Nephron (organoid): ENCODE data around the gene ATXN3.
A peak's percentile ranks its signal among the peaks of the same experiment; 100 is the strongest.

ENCODE experiments used
- H3K27ac Mint-ChIP-seq, 3 experiments: 2 replicates each; pipeline ENCODE4 v1.8.0; 2020; ENCODE audit warnings: mixed read lengths in 3 of 3, mild to moderate bottlenecking in 2 of 3, moderate library complexity in 1 of 3
- H3K27me3 Mint-ChIP-seq: 2 replicates; pipeline ENCODE4 v1.8.0; 2021; ENCODE audit warnings: low read depth, mild to moderate bottlenecking, moderate library complexity, mixed read lengths
- H3K36me3 Mint-ChIP-seq: 2 replicates; pipeline ENCODE4 v1.8.0; 2020; ENCODE audit warnings: low read depth, mixed read lengths
- H3K4me1 Mint-ChIP-seq: 2 replicates; pipeline ENCODE4 v1.8.0; 2020; ENCODE audit warnings: mixed read lengths
- H3K4me3 Mint-ChIP-seq, 3 experiments: 2 replicates each; pipeline ENCODE4 v1.8.0; 2020; ENCODE audit warnings: mild to moderate bottlenecking in 3 of 3, mixed read lengths in 3 of 3, moderate library complexity in 2 of 3
- H3K9me3 Mint-ChIP-seq: 2 replicates; pipeline ENCODE4 v1.8.0; 2020; ENCODE audit warnings: mixed read lengths
- TF ChIP-seq, protein P1 (sequence below), 3 experiments: fragments of 200-600 bp; sonication (generic); IDR thresholded peaks; one replicate each; pipeline ENCODE4 v1.5.0; 2021; ENCODE audit warnings: antibody characterized with exemption in 3 of 3; ENCODE audit not compliant: unreplicated experiment in 3 of 3

The ATXN3 gene

DNA sequence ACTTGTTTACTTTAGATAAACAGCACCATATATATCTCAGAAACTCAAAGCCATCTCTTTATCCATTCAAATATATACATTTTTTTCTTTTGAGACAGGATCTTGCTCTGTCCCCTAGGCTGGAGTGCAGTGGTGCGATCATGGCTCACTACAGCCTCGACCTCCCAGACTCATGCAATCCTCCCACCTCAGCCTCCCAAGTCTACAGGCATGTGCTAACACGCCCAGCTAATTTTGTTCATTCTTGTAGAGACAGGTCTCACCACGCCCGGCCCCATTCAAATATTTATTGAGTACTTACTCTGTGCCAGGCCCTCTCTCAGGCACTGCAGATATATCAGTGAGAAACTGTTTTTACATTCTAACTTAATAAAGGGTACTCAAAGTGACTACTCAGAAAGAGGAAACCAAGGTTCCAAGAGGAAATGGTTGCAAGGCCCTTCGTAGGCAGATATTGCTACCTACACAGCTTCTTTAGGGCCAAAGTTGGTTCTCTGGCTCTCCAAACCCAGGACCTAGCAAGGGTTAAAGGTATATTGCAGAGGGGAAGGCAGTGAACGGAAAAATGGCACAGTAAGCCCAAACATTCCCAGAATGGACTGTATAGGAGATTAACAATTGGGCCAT, 2.9 kb downstream of the ATXN3 start:
- Mint-ChIP-seq H3K4me3 (peak overlapping the region; percentile 29 to 59 (median 46)), H3K27ac (no peak overlapping the region), H3K36me3 (peaks cover 4% of the 10 kb centered on the region), H3K4me1 (peaks cover 29% of the 10 kb centered on the region), H3K9me3 (no peaks in the 10 kb centered on the region), H3K27me3 (no peaks in the 10 kb centered on the region)
- TF ChIP-seq, protein P1, sequence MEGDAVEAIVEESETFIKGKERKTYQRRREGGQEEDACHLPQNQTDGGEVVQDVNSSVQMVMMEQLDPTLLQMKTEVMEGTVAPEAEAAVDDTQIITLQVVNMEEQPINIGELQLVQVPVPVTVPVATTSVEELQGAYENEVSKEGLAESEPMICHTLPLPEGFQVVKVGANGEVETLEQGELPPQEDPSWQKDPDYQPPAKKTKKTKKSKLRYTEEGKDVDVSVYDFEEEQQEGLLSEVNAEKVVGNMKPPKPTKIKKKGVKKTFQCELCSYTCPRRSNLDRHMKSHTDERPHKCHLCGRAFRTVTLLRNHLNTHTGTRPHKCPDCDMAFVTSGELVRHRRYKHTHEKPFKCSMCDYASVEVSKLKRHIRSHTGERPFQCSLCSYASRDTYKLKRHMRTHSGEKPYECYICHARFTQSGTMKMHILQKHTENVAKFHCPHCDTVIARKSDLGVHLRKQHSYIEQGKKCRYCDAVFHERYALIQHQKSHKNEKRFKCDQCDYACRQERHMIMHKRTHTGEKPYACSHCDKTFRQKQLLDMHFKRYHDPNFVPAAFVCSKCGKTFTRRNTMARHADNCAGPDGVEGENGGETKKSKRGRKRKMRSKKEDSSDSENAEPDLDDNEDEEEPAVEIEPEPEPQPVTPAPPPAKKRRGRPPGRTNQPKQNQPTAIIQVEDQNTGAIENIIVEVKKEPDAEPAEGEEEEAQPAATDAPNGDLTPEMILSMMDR (IDR thresholded peaks at IDR 0.05; ENCODE audit: unreplicated experiment in 3 of 3): no peak

- Mint-ChIP-seq H3K9me3 (no peaks in the 10 kb centered on the region), H3K4me3 (no peak overlapping the region), H3K36me3 (peaks cover 14% of the 10 kb centered on the region), H3K27ac (no peak overlapping the region), H3K27me3 (no peaks in the 10 kb centered on the region), H3K4me1 (peaks cover 15% of the 10 kb centered on the region)
- TF ChIP-seq, protein P1 (IDR thresholded peaks at IDR 0.05; ENCODE audit: unreplicated experiment in 3 of 3): no peak
Observed at GRCh38 chr14:92099802-92100201, 6.6 kb downstream of the ATXN3 start.

DNA sequence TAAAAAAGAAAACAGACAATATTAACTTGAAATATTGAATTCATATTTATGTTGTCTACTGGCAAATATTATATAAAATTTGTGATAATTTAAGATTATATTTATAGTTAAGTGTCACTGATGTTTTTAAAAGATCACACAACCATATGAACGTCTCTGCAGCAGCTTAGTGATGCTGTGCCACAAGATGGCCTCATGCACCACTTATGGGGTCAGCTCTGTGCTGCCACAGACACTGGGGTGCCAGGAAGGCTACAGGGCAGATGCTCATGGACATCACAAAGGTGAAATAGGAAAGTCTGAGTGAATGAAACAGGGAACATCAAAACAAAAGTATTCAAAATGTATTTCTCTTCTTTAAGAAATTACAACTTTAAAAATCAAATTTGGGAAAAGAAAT, 13.1 kb downstream of the ATXN3 start:
- TF ChIP-seq, protein P1 (IDR thresholded peaks at IDR 0.05; ENCODE audit: unreplicated experiment in 3 of 3): peak in 2 of 3 experiments; percentile 12 to 17
- peaks cover 35% of the 10 kb centered on the region for H3K36me3 Mint-ChIP-seq
- no peaks in the 10 kb centered on the region for H3K4me1 Mint-ChIP-seq
- no peak overlapping the region for H3K4me3 Mint-ChIP-seq
- no peak overlapping the region for H3K27ac Mint-ChIP-seq
- H3K27me3 Mint-ChIP-seq: no peaks in the 10 kb centered on the region
- H3K9me3 Mint-ChIP-seq: no peaks in the 10 kb centered on the region

GRCh38 chr14:92088494-92088893, 17.9 kb downstream of the ATXN3 start:
- H3K4me3 Mint-ChIP-seq: no peak overlapping the region
- H3K27me3 Mint-ChIP-seq: no peaks in the 10 kb centered on the region
- H3K36me3 Mint-ChIP-seq: peaks cover 53% of the 10 kb centered on the region
- no peak overlapping the region for H3K27ac Mint-ChIP-seq
- H3K4me1 Mint-ChIP-seq: no peaks in the 10 kb centered on the region
- no peaks in the 10 kb centered on the region for H3K9me3 Mint-ChIP-seq
- TF ChIP-seq, protein P1 (IDR thresholded peaks at IDR 0.05; ENCODE audit: unreplicated experiment in 3 of 3): no peak

DNA sequence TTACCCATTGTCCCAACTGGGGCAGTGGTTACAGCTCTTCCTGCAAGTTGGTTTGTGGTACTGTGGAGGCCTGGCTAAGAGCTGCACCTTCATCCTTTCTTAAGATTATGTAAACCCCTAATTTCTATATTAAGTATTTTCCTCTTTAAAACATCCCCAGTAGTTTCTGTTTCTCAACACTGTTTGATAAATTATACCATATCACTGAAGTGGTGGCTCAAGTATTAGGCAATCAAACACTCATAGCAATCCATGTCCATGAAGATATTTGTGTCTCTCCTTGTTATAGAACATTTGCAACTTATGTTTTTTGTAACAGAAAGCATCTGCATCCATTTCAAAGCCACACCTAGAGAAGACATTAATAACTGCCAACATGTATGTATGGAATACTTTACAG, 31.8 kb downstream of the ATXN3 start:
- no peaks in the 10 kb centered on the region for H3K4me1 Mint-ChIP-seq
- peaks cover 41% of the 10 kb centered on the region for H3K36me3 Mint-ChIP-seq
- no peaks in the 10 kb centered on the region for H3K9me3 Mint-ChIP-seq
- TF ChIP-seq, protein P1 (IDR thresholded peaks at IDR 0.05; ENCODE audit: unreplicated experiment in 3 of 3): no peak
- H3K27me3 Mint-ChIP-seq: no peaks in the 10 kb centered on the region
- no peak overlapping the region for H3K27ac Mint-ChIP-seq
- H3K4me3 Mint-ChIP-seq: no peak overlapping the region
